GM12864 (cell line): ENCODE results near the gene ERC1.
A peak's percentile ranks its signal among the peaks of the same experiment; 100 is the strongest.

Source experiments
- DNase-seq: peaks from one replicate; pipeline ENCODE4 v3.0.0-alpha.2; 2011; ENCODE audit warnings: low read depth
- H3K4me3 ChIP-seq: 2 replicates; pipeline ENCODE4 v1.5.1; 2011; ENCODE audit warnings: mild to moderate bottlenecking, low read depth, low read length, control low read depth
- TF ChIP-seq, protein P1 (sequence below): IDR thresholded peaks from 2 replicates; pipeline ENCODE4 v1.5.1; 2011; ENCODE audit warnings: low read depth, mild to moderate bottlenecking, moderate library complexity, low read length, control low read depth, inconsistent platforms; ENCODE audit errors: missing control alignments

Gene ERC1

DNA sequence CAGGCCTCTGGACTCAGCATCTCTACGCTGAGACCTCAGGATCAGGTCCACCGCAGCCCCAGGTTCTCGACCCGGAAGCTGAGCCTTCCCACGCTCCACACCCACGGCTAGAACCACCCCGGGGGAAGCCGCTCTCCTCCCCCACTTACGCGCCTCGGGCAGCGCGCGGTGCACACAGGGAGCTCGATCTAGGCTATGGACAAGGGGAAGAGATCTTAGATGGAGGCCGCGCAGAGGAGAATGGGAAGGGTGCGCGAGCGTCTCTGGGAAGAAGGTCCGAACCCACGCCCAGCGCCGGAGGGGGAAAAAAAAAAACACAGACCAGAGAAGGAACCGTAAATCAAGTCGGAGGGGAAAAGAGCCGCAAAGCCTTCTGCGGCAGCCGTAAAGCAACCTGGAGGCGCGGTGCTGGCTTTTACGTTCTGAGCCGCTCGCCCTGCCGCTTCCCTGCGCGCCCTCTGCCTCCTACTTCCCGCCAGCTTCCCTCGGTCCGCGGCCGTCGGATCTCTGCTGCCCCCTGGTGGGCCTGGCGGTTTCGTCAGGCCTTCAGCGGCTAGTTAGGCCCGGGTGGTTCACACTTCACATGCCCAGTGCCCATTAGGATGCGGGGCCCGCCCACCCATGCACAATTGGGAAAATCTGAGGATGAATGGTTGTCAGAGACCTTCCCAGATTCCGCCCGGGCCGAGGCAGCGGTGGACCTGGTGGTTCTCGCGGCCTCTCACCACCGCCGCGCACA is 41.4 kb upstream of the ERC1 start, which contains the start of gene RAD52:
TSS of gene RAD52 (minus strand) at position 242 of the 739 bp plus-strand sequence. CDS start 16,636 bp downstream, outside the sequence.
- DNase-seq = peak; percentile 97
- TF ChIP-seq, protein P1, sequence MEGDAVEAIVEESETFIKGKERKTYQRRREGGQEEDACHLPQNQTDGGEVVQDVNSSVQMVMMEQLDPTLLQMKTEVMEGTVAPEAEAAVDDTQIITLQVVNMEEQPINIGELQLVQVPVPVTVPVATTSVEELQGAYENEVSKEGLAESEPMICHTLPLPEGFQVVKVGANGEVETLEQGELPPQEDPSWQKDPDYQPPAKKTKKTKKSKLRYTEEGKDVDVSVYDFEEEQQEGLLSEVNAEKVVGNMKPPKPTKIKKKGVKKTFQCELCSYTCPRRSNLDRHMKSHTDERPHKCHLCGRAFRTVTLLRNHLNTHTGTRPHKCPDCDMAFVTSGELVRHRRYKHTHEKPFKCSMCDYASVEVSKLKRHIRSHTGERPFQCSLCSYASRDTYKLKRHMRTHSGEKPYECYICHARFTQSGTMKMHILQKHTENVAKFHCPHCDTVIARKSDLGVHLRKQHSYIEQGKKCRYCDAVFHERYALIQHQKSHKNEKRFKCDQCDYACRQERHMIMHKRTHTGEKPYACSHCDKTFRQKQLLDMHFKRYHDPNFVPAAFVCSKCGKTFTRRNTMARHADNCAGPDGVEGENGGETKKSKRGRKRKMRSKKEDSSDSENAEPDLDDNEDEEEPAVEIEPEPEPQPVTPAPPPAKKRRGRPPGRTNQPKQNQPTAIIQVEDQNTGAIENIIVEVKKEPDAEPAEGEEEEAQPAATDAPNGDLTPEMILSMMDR = peak; percentile 81
- peak within 1 kb of the TSS; percentile 85 for H3K4me3 ChIP-seq

DNA sequence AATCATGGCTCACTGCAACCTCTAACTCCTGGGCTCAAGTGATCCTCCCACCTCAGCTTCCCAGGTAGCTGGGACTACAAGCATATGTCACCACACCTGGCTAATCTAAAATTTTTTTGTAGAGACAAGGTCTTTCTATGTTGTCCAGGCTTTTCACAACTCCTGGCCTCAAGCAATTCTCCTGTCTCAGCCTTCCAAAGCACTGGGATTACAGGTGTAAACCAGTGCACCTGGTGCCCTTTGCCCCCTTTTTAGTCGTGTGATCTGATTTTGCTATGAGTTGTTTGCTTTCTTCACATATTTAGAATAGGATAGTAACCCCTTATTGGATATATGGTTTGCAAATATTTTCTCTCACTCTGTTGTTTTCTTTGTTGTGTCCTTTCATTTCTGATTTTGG is 39.8 kb upstream of the ERC1 start:
- H3K4me3 ChIP-seq = no peak overlapping the region
- TF ChIP-seq, protein P1 = no peak
- no peak for DNase-seq

DNA sequence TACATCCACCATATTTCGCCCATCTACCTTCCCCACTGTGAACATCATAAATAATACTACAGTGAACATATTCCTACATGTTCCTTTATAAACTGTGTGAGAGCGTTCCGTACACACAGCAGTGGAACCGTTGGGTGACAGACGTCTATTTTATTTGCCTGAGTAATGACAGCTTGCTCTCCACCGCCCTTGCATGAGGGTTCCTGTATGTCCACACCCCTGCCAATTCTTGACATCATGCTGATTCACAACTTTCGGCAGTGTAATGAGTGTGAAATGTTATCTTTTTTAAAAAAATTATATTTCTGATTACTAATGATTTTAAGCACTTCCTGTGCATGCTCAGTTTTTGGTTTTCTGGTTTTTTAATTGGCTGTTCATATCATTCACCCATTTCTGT is 37.2 kb upstream of the ERC1 start:
- TF ChIP-seq, protein P1 = no peak
- no peak overlapping the region for H3K4me3 ChIP-seq
- no peak for DNase-seq

DNA sequence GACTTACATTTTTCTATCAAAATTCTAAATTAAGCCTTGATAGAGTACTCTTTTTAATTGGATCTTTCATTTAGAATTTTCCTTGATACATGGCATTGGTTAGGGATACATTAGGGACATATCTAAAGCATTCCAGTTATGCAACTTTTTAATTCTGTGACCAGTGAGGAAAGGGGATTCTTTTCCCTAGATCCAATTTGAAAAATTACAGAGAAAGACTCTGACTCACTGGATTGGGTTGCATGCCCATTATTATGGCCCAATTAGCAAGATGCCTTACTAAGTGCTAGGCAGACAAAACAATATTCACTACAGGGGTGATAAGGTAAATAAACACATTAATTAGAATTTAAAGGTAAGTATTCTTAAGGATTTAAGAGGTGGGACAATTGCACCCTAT is 36.3 kb upstream of the ERC1 start:
- no peak overlapping the region for H3K4me3 ChIP-seq
- no peak for DNase-seq
- TF ChIP-seq, protein P1 = no peak

DNA sequence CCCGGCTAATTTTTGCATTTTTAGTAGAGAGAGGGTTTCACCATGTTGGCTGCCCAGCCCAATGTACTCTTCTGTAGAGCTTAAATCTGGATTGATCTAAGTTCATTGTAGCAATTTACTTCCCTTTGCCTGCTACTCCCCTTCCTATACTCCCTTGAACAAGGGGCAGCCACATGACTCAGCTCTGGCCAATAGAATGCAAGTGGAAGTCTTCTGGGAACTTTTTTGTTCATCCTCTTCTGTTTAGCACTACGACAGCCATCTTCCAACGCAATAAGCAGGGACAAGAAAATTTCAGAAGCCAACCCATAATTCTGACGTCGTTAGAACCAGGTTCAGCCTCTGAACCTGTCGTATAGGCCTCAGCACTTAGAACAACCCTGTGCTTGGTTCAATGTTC is 35.1 kb upstream of the ERC1 start:
- DNase-seq = no peak
- no peak overlapping the region for H3K4me3 ChIP-seq
- TF ChIP-seq, protein P1 = no peak

DNA sequence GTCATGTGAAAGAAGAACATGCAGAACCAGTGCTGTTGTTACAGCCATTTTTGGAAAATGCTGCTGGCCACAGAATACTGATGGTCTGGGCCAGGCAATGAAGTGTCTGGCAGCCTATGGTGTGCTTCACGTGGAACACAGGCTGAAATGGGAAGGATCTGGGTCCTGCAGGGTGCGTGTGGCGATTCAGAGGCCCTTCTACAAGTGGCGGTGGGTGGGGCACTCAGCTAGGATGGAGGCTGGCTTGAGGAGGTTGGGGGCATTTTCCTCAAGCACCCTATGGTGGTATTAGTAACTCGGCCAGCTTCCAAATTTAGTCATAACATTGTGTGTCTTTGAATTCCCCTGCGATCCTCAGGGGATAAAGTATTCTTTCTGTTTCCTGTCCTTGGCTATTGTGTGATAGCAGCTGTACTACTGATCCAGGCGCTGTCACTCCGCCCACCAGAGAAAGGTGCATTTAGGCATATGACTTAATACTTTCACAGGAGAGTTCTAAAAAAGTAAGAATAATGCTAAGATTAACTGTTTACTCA is 32.4 kb upstream of the ERC1 start:
- H3K4me3 ChIP-seq = no peak overlapping the region
- TF ChIP-seq, protein P1 = no peak

DNA sequence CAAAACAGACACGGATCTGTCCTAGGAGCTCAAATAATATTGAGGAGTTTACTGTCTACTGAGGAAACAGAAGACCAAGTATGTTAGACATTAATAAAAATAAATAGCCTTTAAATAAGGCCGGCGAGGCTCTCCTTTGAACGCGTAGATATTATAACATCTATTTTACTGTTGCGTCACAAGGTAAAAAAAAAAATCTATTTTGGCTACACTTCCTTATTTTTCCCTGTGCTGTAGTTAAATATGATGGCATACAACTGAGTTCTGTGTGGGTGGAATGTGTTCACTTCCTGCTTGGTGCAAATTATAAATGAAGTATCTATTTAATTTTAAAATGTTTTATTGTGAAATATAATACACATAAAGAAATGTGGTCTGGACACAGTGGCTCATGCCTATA is 24.3 kb upstream of the ERC1 start:
- TF ChIP-seq, protein P1 = no peak
- no peak overlapping the region for H3K4me3 ChIP-seq
- no peak for DNase-seq

More for the DNA sequence above, 32.4 kb upstream of the ERC1 start:
- no peak for DNase-seq
